GM12801 (cell line): ENCODE data around the gene GLB1L2.

Source experiments
- CTCF ChIP-seq: IDR thresholded peaks from one replicate; pipeline ENCODE4 v1.5.1; 2011; ENCODE audit warnings: control low read depth; ENCODE audit not compliant: insufficient read length; ENCODE audit errors: extremely low read depth

GLB1L2 gene

DNA sequence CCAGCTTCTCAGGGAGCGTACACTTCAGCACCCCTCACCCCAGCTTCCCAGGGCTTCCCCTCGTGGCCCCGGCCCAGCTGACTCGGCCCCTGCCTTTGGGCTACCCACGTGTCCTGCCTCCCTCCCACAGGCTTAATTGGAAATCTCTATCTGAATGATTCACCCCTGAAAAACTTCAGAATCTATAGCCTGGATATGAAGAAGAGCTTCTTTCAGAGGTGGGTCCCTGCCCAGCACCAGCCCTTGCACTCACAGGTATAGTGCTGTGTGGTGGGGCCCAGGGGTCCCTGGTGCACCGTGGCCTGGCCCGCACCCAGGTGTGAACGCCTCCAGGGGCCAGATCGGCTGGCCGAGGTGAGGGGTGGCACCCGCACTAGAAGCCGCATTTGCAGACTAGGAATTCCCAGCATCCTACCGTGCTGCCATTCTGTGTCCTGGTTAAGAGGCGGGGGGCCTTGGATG, 41.8 kb downstream of the GLB1L2 start:
- TF ChIP-seq CTCF, result no peak

DNA sequence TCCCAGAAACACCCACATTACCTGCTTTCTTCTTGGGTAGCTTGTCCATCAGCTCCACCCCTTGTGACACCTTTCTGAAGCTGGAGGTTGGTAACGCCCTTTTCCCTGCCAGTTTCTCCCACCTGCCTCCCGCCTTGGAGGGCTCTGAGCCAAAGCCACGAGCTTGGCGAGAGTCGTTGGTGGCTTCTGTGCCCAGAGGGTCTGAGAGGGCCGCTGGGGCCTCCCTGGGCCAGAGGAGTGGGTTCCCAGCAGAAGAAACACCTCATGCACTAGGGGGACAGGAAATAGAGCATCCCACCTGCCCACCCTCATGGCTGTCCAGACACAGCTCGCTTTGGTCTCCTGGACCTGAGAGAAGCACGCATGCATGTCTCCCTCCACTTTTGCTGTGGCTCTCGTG, 42.4 kb downstream of the GLB1L2 start:
- TF ChIP-seq CTCF, result no peak

GRCh38 chr11:134374891-134375550, 43.2 kb downstream of the GLB1L2 start:
- no peak for TF ChIP-seq CTCF

DNA sequence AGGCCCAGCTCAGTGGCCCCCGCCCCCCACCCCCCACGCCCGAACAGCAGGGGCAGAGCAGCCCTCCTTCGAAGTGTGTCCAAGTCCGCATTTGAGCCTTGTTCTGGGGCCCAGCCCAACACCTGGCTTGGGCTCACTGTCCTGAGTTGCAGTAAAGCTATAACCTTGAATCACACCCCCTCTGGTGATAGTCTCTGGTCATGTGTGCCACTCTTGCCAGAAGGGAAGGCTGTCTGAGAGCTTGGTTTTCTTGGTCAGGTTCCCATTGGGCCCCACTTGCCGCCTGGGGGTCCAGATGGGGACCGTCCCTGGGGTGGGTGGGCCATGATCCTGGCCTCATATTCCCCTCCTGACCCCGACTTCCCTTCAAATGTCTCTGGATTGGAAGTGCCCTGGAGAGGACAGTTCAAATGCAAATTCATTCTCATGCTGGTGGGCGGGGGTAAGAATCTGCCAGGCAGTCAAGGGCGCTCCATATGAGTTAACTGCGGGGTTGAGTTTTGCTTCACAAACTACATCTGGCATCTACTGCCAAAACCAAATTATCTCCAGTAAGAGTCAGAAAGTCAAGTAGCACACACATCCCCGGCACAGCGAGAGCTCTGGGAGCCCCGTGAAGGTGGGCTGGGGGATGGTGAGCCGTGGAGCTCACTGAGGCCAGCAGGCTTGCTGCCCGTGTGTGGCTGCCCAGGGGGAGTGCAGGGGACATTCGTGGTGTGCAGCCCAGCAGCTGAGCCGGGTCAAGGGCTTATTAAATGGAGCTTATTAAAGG, 44.5 kb downstream of the GLB1L2 start:
- no peak for TF ChIP-seq CTCF

DNA sequence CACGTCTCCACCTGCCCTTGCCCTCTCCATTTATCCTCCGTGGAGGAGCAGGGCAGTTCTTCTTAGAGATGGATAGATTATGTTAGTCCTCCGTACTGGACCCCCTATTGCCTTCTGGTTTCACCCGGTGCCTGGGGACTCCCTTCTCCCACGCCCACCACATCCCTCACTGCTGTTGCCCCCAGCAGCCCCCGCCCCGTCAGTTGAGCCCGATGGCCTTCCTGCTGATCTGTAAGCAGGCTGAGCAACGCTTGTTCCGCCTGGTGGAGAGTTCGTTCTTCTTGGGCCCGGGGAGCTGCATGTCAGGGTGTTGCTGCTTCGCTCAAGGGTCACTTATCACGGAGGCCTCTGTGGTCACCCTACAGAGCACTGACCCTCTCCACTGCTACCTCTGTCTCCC, 46.1 kb downstream of the GLB1L2 start:
- TF ChIP-seq CTCF, result no peak

- TF ChIP-seq CTCF, result no peak
Measured at GRCh38 chr11:134379241-134379640, 47.5 kb downstream of the GLB1L2 start.

DNA sequence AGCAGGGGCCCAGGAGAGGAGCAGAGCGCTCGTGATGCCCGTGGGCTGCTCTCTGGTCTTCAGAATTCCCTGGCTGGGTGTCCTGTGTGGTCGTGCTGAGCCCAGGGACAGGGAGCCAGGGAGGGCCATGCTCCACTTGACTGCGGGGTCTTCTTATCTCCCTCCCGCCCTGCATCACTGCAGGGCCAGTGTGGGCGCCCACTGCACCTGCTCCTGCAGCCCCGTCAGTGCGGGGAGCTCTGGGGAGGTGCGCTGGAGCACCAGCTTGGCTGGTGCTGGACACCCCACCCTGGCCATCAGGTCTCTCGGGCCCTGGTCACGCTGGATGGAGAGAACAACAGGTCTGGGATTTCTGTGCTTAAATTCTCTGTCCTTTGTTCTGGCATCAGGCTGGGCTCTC, 48.4 kb downstream of the GLB1L2 start:
- no peak for TF ChIP-seq CTCF
